Measurements from ENCODE around the gene PFDN6. TPM values are rescaled to one million over a fixed set of nuclear protein-coding genes. Genes with fewer than 3 reads are reported as not detected.

PFDN6 gene
- total and polyA plus RNA-seq, 9 of the 15 experiments (the other 6 are each of a cell fraction or from before 2014, with no cell fraction given) = 6.8 to 475 (median 216) TPM

DNA sequence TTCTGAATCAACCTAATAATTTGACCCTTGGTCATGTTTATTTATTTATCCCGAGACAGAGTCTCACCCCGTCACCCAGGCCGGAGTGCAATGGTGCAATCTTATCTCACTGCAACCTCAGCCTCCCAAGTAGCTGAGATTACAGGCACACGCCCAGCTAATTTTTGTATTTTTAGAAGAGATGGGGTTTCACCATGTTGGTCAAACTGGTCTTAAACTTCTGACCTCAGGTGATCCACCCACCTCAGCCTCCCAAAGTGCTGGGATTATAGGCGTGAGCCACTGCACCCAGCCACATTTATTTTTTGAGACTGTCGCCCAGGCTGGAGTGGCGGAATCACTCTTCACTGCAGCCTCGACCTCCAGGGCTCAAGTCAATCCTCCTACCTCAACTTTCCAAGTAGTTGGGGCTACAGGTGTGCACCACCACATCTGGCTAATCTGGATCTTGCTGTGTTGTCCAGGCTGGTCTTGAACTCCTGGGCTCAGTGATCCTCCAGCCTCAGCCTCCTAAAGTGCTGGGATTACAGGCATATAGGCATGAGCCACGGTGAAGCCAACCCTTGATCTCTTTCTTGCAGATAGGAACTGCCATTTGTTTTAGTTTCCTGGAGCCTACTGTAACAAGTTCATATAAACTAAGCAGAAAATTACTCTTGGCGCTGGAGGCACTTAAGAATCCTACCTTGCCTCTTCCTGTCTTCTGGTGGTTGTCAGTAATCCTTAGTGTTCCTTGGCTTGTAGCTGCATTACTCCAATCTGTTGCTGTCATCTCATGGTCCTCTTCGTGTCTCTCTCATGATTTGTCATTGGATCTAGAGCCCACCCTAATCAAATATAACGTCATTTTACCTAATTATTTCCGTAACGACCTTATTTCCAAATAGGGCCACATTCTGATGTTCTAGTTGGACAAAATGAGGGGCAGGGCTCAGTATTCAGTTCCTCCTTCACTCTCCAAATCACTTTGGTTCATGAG is 15.2 kb upstream of the PFDN6 start (continued):
- TF ChIP-seq, protein P1, sequence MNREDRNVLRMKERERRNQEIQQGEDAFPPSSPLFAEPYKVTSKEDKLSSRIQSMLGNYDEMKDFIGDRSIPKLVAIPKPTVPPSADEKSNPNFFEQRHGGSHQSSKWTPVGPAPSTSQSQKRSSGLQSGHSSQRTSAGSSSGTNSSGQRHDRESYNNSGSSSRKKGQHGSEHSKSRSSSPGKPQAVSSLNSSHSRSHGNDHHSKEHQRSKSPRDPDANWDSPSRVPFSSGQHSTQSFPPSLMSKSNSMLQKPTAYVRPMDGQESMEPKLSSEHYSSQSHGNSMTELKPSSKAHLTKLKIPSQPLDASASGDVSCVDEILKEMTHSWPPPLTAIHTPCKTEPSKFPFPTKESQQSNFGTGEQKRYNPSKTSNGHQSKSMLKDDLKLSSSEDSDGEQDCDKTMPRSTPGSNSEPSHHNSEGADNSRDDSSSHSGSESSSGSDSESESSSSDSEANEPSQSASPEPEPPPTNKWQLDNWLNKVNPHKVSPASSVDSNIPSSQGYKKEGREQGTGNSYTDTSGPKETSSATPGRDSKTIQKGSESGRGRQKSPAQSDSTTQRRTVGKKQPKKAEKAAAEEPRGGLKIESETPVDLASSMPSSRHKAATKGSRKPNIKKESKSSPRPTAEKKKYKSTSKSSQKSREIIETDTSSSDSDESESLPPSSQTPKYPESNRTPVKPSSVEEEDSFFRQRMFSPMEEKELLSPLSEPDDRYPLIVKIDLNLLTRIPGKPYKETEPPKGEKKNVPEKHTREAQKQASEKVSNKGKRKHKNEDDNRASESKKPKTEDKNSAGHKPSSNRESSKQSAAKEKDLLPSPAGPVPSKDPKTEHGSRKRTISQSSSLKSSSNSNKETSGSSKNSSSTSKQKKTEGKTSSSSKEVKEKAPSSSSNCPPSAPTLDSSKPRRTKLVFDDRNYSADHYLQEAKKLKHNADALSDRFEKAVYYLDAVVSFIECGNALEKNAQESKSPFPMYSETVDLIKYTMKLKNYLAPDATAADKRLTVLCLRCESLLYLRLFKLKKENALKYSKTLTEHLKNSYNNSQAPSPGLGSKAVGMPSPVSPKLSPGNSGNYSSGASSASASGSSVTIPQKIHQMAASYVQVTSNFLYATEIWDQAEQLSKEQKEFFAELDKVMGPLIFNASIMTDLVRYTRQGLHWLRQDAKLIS (CRISPR knock-in tag; IDR thresholded peaks at IDR 0.05) = peak; percentile 31; the same call in 1 of the 2 replicates
- TF ChIP-seq ZNF668 (CRISPR knock-in tag; IDR thresholded peaks at IDR 0.05) (no peak), KDM1A (IDR thresholded peaks at IDR 0.05) (peak; percentile 98), SRSF7 (optimal IDR thresholded peaks at IDR 0.05; ENCODE audit: low read depth, low read length) (no peak), ZNF785 (CRISPR knock-in tag; IDR thresholded peaks at IDR 0.05) (no peak), NCOR1 (IDR thresholded peaks at IDR 0.05) (peak; percentile 46), TCF3 (CRISPR knock-in tag; IDR thresholded peaks at IDR 0.05) (no peak), SAFB2 (IDR thresholded peaks at IDR 0.05; ENCODE audit: borderline replicate concordance, low read depth, low read length, severe bottlenecking) (no peak), ZC3H11A (IDR thresholded peaks at IDR 0.05; ENCODE audit: low read depth, low read length) (no peak), MEF2A (IDR thresholded peaks at IDR 0.05; ENCODE audit: control insufficient read depth, low read depth, low read length) (no peak), POLR2A (conservative IDR thresholded peaks at IDR 0.05) (peak; percentile 74), LCOR (CRISPR knock-in tag; IDR thresholded peaks at IDR 0.05) (0 out of 2 replicates have a peak, but pooled peaks have one; percentile 5), ZNF696 (CRISPR knock-in tag; conservative IDR thresholded peaks at IDR 0.05) (0 out of 2 replicates have a peak, but pooled peaks have one; percentile 28), MYBL2 (IDR thresholded peaks at IDR 0.05; ENCODE audit: low read depth) (no peak), MYBL2 (CRISPR knock-in tag; IDR thresholded peaks at IDR 0.05; ENCODE audit: borderline replicate concordance) (no peak), PPARD (CRISPR knock-in tag; IDR thresholded peaks at IDR 0.05) (no peak), HEY1 (CRISPR knock-in tag; IDR thresholded peaks at IDR 0.05; ENCODE audit: borderline replicate concordance) (no peak), TARDBP (IDR thresholded peaks at IDR 0.05) (no peak)
- TF ChIP-seq, protein P2, sequence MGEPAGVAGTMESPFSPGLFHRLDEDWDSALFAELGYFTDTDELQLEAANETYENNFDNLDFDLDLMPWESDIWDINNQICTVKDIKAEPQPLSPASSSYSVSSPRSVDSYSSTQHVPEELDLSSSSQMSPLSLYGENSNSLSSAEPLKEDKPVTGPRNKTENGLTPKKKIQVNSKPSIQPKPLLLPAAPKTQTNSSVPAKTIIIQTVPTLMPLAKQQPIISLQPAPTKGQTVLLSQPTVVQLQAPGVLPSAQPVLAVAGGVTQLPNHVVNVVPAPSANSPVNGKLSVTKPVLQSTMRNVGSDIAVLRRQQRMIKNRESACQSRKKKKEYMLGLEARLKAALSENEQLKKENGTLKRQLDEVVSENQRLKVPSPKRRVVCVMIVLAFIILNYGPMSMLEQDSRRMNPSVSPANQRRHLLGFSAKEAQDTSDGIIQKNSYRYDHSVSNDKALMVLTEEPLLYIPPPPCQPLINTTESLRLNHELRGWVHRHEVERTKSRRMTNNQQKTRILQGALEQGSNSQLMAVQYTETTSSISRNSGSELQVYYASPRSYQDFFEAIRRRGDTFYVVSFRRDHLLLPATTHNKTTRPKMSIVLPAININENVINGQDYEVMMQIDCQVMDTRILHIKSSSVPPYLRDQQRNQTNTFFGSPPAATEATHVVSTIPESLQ (CRISPR knock-in tag; IDR thresholded peaks at IDR 0.05) = no peak
- TF ChIP-seq, protein P3, sequence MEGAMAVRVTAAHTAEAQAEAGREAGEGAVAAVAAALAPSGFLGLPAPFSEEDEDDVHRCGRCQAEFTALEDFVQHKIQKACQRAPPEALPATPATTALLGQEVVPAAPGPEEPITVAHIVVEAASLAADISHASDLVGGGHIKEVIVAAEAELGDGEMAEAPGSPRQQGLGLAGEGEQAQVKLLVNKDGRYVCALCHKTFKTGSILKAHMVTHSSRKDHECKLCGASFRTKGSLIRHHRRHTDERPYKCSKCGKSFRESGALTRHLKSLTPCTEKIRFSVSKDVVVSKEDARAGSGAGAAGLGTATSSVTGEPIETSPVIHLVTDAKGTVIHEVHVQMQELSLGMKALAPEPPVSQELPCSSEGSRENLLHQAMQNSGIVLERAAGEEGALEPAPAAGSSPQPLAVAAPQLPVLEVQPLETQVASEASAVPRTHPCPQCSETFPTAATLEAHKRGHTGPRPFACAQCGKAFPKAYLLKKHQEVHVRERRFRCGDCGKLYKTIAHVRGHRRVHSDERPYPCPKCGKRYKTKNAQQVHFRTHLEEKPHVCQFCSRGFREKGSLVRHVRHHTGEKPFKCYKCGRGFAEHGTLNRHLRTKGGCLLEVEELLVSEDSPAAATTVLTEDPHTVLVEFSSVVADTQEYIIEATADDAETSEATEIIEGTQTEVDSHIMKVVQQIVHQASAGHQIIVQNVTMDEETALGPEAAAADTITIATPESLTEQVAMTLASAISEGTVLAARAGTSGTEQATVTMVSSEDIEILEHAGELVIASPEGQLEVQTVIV (CRISPR knock-in tag; IDR thresholded peaks at IDR 0.05; ENCODE audit: borderline replicate concordance) = no peak

Measured in K562 (cell line).